ENCODE results near the gene PROC.

GRCh38 chr2:127382831-127383230 is 35.4 kb upstream of the PROC start:
- TF ChIP-seq CTCF (IDR thresholded peaks at IDR 0.05) (no peak), POLR2A (IDR thresholded peaks at IDR 0.05) (no peak)

Data from esophagus squamous epithelium (tissue), 4 donors.